Measurements from ENCODE around the gene ABCG1.
A peak's percentile ranks its signal among the peaks of the same experiment; 100 is the strongest.

Gene ABCG1

GRCh38 chr21:42229676-42230075, 10.7 kb downstream of the ABCG1 start:
- DNase-seq (ENCODE audit: insufficient read length) (no peak), FAIRE-seq (no peak)
- no peak for TF ChIP-seq POLR2AphosphoS5 (IDR thresholded peaks at IDR 0.05; ENCODE audit: low read depth, low read length)
- no peak for TF ChIP-seq POLR2A (IDR thresholded peaks at IDR 0.05; ENCODE audit: low read depth, low read length)
- no peak for TF ChIP-seq TAF1 (IDR thresholded peaks at IDR 0.05; ENCODE audit: borderline replicate concordance, low read depth, low read length)

GRCh38 chr21:42230178-42230577, 11.2 kb downstream of the ABCG1 start:
- DNase-seq (ENCODE audit: insufficient read length) (no peak), FAIRE-seq (no peak)
- TF ChIP-seq TAF1 (IDR thresholded peaks at IDR 0.05; ENCODE audit: borderline replicate concordance, low read depth, low read length) (no peak), POLR2A (IDR thresholded peaks at IDR 0.05; ENCODE audit: low read depth, low read length) (no peak), POLR2AphosphoS5 (IDR thresholded peaks at IDR 0.05; ENCODE audit: low read depth, low read length) (no peak)

- no peak for FAIRE-seq
- DNase-seq (ENCODE audit: insufficient read length), result no peak
Measured at GRCh38 chr21:42230636-42231035, 11.7 kb downstream of the ABCG1 start.

GRCh38 chr21:42231756-42232155, 12.8 kb downstream of the ABCG1 start:
- DNase-seq (ENCODE audit: insufficient read length), result no peak
- FAIRE-seq, result no peak

More at GRCh38 chr21:42230636-42231035, 11.7 kb downstream of the ABCG1 start:
- TF ChIP-seq POLR2AphosphoS5 (IDR thresholded peaks at IDR 0.05; ENCODE audit: low read depth, low read length) (no peak), TAF1 (IDR thresholded peaks at IDR 0.05; ENCODE audit: borderline replicate concordance, low read depth, low read length) (no peak), POLR2A (IDR thresholded peaks at IDR 0.05; ENCODE audit: low read depth, low read length) (no peak)

GRCh38 chr21:42232176-42232825, 13.4 kb downstream of the ABCG1 start:
- TF ChIP-seq POLR2AphosphoS5 (IDR thresholded peaks at IDR 0.05; ENCODE audit: low read depth, low read length) (no peak), TAF1 (IDR thresholded peaks at IDR 0.05; ENCODE audit: borderline replicate concordance, low read depth, low read length) (no peak), POLR2A (IDR thresholded peaks at IDR 0.05; ENCODE audit: low read depth, low read length) (no peak)
- peak; percentile 9 for FAIRE-seq
- DNase-seq (ENCODE audit: insufficient read length), result no peak

More at GRCh38 chr21:42231756-42232155, 12.8 kb downstream of the ABCG1 start:
- TF ChIP-seq POLR2A (IDR thresholded peaks at IDR 0.05; ENCODE audit: low read depth, low read length) (no peak), POLR2AphosphoS5 (IDR thresholded peaks at IDR 0.05; ENCODE audit: low read depth, low read length) (no peak), TAF1 (IDR thresholded peaks at IDR 0.05; ENCODE audit: borderline replicate concordance, low read depth, low read length) (no peak)

GRCh38 chr21:42233067-42233961, 14.4 kb downstream of the ABCG1 start:
- DNase-seq (ENCODE audit: insufficient read length) (peak; percentile 71), FAIRE-seq (peak; percentile 98)
- TF ChIP-seq TAF1 (IDR thresholded peaks at IDR 0.05; ENCODE audit: borderline replicate concordance, low read depth, low read length), result no peak
- peak; percentile 45; the same call in 1 of the 2 replicates for TF ChIP-seq POLR2AphosphoS5 (IDR thresholded peaks at IDR 0.05; ENCODE audit: low read depth, low read length)

GRCh38 chr21:42234041-42234440, 15.1 kb downstream of the ABCG1 start:
- no peak for DNase-seq (ENCODE audit: insufficient read length)
- FAIRE-seq, result no peak
- TF ChIP-seq TAF1 (IDR thresholded peaks at IDR 0.05; ENCODE audit: borderline replicate concordance, low read depth, low read length) (no peak), POLR2AphosphoS5 (IDR thresholded peaks at IDR 0.05; ENCODE audit: low read depth, low read length) (no peak), POLR2A (IDR thresholded peaks at IDR 0.05; ENCODE audit: low read depth, low read length) (no peak)

- FAIRE-seq (peak; percentile 70), DNase-seq (ENCODE audit: insufficient read length) (peak; percentile 58)
- no peak for TF ChIP-seq TAF1 (IDR thresholded peaks at IDR 0.05; ENCODE audit: borderline replicate concordance, low read depth, low read length)
- TF ChIP-seq POLR2A (IDR thresholded peaks at IDR 0.05; ENCODE audit: low read depth, low read length), result no peak
- no peak for TF ChIP-seq POLR2AphosphoS5 (IDR thresholded peaks at IDR 0.05; ENCODE audit: low read depth, low read length)
Measured at GRCh38 chr21:42234464-42235241, 15.7 kb downstream of the ABCG1 start.

GRCh38 chr21:42235593-42235992, 16.7 kb downstream of the ABCG1 start:
- DNase-seq (ENCODE audit: insufficient read length) (no peak), FAIRE-seq (no peak)
- no peak for TF ChIP-seq POLR2AphosphoS5 (IDR thresholded peaks at IDR 0.05; ENCODE audit: low read depth, low read length)
- no peak for TF ChIP-seq TAF1 (IDR thresholded peaks at IDR 0.05; ENCODE audit: borderline replicate concordance, low read depth, low read length)
- no peak for TF ChIP-seq POLR2A (IDR thresholded peaks at IDR 0.05; ENCODE audit: low read depth, low read length)

- DNase-seq (ENCODE audit: insufficient read length), result no peak
- TF ChIP-seq POLR2A (IDR thresholded peaks at IDR 0.05; ENCODE audit: low read depth, low read length), result no peak
- TF ChIP-seq TAF1 (IDR thresholded peaks at IDR 0.05; ENCODE audit: borderline replicate concordance, low read depth, low read length), result no peak
- TF ChIP-seq POLR2AphosphoS5 (IDR thresholded peaks at IDR 0.05; ENCODE audit: low read depth, low read length), result no peak
- FAIRE-seq, result no peak
Measured at GRCh38 chr21:42236014-42236413, 17.1 kb downstream of the ABCG1 start.

- TF ChIP-seq POLR2A (IDR thresholded peaks at IDR 0.05; ENCODE audit: low read depth, low read length), result no peak
- TF ChIP-seq POLR2AphosphoS5 (IDR thresholded peaks at IDR 0.05; ENCODE audit: low read depth, low read length), result no peak
- TF ChIP-seq TAF1 (IDR thresholded peaks at IDR 0.05; ENCODE audit: borderline replicate concordance, low read depth, low read length), result no peak
- no peak for DNase-seq (ENCODE audit: insufficient read length)
- FAIRE-seq, result peak; percentile 76
Measured at GRCh38 chr21:42236693-42237092, 17.8 kb downstream of the ABCG1 start.
